ENCODE data around the gene EPM2A. TPM values are rescaled to one million over a fixed set of nuclear protein-coding genes. Genes with fewer than 3 reads are reported as not detected.

EPM2A gene
- total RNA-seq, 1 experiment from 2014 or later, result 5.0 TPM

DNA sequence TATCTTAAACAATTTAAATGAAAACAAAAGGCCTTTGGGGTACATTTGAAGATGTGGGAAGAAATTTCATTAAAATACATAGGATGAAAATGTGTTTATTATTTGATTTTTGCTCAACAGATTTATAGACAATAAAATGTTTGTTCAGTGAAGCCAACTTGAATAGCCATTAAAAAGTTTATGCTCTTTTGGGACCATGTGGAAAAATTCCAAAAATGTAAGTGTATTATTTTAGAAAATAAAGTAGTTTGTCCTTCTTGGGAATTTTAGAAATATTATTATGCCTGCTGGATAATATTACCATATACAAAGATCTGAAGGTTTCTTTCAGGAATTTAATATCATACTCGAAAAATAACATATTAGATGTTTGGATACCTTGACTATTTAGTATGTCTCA, 131.3 kb downstream of the EPM2A start:
- DNase-seq (ENCODE audit: low spot score), result no peak

DNA sequence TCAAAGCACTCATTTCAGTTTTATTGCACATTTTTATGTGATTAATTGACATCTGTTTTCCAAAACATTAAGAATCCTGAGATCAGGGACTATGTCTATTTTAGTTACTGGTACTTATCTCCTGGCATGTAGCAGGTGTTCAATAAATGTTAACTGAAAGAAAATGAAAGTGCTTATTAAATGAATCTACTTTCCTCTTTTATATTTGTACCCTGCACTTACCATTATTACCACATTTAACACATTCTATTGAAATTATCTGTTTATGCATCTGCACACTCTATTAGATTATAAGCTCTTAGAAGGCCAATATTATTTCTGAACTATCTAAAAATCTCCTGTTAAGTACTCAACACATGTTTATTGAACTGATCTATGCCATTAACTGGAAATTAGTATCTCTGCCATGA, 131.9 kb downstream of the EPM2A start:
- no peak for DNase-seq (ENCODE audit: low spot score)

DNA sequence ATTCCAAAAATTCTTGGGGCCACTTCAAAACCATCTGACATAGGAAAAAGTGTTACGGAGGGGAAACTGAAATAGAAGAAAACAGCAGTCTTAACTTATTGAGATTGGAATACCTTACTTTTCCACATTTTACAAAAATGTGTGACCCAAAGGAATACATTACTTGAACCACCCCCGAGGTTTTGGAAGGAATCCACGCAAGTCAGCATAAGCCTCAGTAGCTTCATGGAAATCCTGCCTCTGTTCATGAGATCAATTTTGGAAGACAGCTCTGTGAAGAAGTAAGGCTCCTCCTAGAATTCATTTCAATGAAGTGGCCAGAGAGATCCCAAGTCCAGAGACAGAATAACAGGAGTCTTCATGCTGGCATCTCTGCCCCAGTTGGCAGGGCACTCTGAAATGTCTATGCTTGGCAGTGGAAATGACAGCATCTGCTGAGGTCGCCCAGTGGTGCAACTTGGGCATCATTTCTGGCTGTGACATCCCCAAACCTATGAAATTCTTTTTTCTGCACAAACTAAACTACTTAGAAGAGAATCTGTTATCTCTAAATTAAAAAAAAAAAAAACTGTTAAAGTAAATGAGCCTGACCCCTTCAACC, 132.5 kb downstream of the EPM2A start:
- DNase-seq (ENCODE audit: low spot score), result no peak

DNA sequence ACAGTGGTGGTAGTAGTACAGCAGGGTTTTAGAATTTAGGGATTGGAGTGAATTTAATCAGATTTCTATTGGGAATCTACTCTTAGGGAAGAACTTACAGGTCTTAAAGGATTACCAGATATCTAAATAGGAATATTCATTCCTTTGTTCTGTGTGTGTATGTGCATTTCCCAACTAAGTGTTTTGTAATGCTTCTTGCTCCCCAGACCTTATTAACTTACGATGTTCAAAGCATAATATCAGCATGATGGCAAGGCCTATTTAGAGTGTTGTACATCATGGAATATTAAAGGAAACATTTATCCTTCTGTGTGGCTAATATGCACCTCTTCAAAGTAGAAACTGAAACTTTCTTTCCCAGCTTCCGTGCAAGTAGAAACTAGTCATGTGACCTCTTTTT, 133.9 kb downstream of the EPM2A start:
- DNase-seq (ENCODE audit: low spot score), result no peak

DNA sequence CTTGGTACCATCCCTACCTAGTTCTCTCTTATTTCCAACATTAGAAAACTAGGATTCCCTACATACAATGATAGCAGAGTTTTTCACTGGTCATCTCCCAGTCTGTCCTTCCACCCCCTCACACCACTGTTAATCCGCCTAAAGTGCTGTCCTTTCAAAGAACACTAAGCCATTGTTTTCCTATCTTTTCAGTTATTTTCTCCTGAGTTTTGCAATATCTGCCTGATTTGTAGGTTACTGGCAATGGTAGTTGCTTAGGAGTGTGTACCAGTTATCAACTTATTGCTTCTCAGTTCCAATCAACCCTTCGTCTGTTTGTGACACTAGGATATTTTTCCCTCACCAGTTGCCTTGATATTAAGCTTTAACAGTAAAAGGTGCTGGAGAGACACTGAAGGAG, 135.0 kb downstream of the EPM2A start:
- no peak for DNase-seq (ENCODE audit: low spot score)

DNA sequence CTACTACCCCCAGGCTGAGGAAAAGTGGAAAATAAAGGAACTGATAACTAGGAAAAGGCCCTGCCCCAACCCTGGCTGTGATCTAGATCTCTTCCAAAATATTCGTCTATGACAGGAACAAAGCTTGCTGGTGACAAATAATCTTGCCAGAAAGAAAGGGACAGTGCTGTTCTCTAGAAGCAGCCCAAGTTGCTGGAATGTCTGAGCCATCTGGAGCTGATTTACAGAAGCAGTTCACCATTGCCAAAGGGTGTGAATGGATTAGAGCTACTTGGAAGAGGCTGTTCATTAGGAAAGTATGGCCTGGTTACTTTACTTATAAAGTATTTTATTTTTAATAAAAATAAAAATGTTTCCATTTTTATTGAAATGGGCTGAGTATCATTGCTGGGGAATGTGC, 146.3 kb downstream of the EPM2A start:
- DNase-seq (ENCODE audit: low spot score), result no peak

DNA sequence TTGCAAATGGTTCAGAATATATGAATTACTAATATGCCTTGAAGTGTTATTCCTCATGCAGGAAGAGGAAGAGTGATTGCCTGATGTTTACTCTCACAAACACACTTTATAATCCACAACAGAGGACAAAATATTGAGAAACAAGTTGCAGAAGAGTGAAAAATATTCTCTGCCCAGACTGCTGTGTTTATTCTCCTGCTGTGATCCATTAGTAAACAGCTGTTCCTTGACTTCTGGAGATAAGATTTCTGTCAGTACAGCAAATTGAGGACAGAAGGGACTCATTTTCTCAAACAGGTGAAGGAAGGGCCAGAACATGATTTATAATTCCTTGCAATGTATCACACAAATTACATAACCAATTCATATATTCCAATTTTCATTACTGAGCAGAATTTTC, 148.0 kb downstream of the EPM2A start:
- no peak for DNase-seq (ENCODE audit: low spot score)

DNA sequence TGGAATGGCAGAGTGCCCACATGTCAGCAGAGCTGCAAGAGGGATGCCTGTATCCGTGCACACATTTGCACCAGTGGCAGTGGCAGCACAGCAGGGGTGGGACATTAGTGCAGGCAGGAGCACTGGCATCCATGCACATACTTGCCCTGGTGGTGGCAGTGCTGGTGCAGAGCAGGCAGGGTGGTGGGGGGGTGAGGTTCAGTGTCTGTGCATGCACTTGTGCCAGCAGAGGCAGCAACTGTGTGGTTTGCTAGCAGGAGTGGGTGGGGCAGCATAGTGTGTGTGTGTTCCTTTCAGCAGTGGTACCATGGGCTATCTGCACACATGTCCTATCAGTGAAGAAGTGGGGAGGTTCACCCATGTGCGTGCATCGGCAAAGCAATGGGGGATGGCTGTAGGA, 151.6 kb downstream of the EPM2A start:
- DNase-seq (ENCODE audit: low spot score), result no peak

Small RNAs within 50 kb of the gene (small RNA-seq; reads per million reads assigned to genes)
- gene AL023806.2, result not detected

Other genes starting within 250 kb of the EPM2A start
- 1.8 and 1.9 TPM in 2 replicates for gene FBXO30, start 79.3 kb upstream of the EPM2A start, total RNA-seq (2014; rRNA removed; shearing (Covaris generic))
- gene SHPRH, start 228.8 kb upstream of the EPM2A start, total RNA-seq (2014; rRNA removed; shearing (Covaris generic)), result 6.2 and 8.4 TPM in 2 replicates